ENCODE results near the gene TBCD.

The TBCD gene

GRCh38 chr17:82907797-82908542, 156.1 kb downstream of the TBCD start:
- DNase-seq (ENCODE audit: low spot score): no peak

- DNase-seq (ENCODE audit: low spot score): no peak
Measured at GRCh38 chr17:82908543-82909160, 156.8 kb downstream of the TBCD start.

GRCh38 chr17:82909322-82909904, 157.5 kb downstream of the TBCD start:
- peak; percentile 14 for DNase-seq (ENCODE audit: low spot score)

GRCh38 chr17:82910041-82910481, 158.2 kb downstream of the TBCD start:
- DNase-seq (ENCODE audit: low spot score): no peak

- DNase-seq (ENCODE audit: low spot score): no peak
Measured at GRCh38 chr17:82910770-82911169, 158.9 kb downstream of the TBCD start.

GRCh38 chr17:82911822-82912221, 160.0 kb downstream of the TBCD start:
- DNase-seq (ENCODE audit: low spot score): no peak

GRCh38 chr17:82912484-82913089, 160.7 kb downstream of the TBCD start:
- DNase-seq (ENCODE audit: low spot score): no peak

- no peak for DNase-seq (ENCODE audit: low spot score)
Measured at GRCh38 chr17:82913304-82914043, 161.6 kb downstream of the TBCD start.

- DNase-seq (ENCODE audit: low spot score): no peak
Measured at GRCh38 chr17:82914375-82914774, 162.5 kb downstream of the TBCD start.

GRCh38 chr17:82915010-82915756, 163.3 kb downstream of the TBCD start:
- DNase-seq (ENCODE audit: low spot score): no peak

- DNase-seq (ENCODE audit: low spot score): no peak
Measured at GRCh38 chr17:82915757-82916027, 163.8 kb downstream of the TBCD start.

GRCh38 chr17:82917699-82918345, 166.0 kb downstream of the TBCD start:
- DNase-seq (ENCODE audit: low spot score): peak; percentile 11

GRCh38 chr17:82918508-82918907, 166.6 kb downstream of the TBCD start:
- no peak for DNase-seq (ENCODE audit: low spot score)

GRCh38 chr17:82920150-82920549, 168.3 kb downstream of the TBCD start:
- DNase-seq (ENCODE audit: low spot score): no peak

- no peak for DNase-seq (ENCODE audit: low spot score)
Measured at GRCh38 chr17:82920715-82921114, 168.8 kb downstream of the TBCD start.

- no peak for DNase-seq (ENCODE audit: low spot score)
Measured at GRCh38 chr17:82921426-82921825, 169.6 kb downstream of the TBCD start.

GRCh38 chr17:82922646-82923045, 170.8 kb downstream of the TBCD start:
- DNase-seq (ENCODE audit: low spot score): no peak

- no peak for DNase-seq (ENCODE audit: low spot score)
Measured at GRCh38 chr17:82923366-82924113, 171.7 kb downstream of the TBCD start.

- no peak for DNase-seq (ENCODE audit: low spot score)
Measured at GRCh38 chr17:82924214-82924613, 172.3 kb downstream of the TBCD start.

GRCh38 chr17:82924812-82925211, 172.9 kb downstream of the TBCD start:
- no peak for DNase-seq (ENCODE audit: low spot score)

All from CD4-positive, alpha-beta T cell treated with Interleukin-6 at 100 ng/mL for 8 hours (primary cell).